Measurements from ENCODE around the gene MCM9. TPM values are rescaled to one million over a fixed set of nuclear protein-coding genes. Genes with fewer than 3 reads are reported as not detected.
A peak's percentile ranks its signal among the peaks of the same experiment; 100 is the strongest.

Gene MCM9
- total RNA-seq, 2 experiments from 2014 or later = 18.4 to 21.3 TPM

GRCh38 chr6:118923035-118923434, 11.9 kb downstream of the MCM9 start:
- H3K9me3 Mint-ChIP-seq = no peaks in the 10 kb centered on the region
- no peak overlapping the region for H3K4me3 Mint-ChIP-seq
- intact Hi-C loops (cut with micrococcal nuclease) = no loop called here
- ChIA-PET CTCF (interaction anchor here (1.1 kb wide), 1 partner anchor 11 kb away, joined by 4 read pairs; no protein-coding TSS in a partner anchor), POLR2A (interaction anchor here (1.3 to 1.9 kb wide), 2 partner anchors 11 to 76 kb away, joined by 3 to 5 read pairs; no protein-coding TSS in a partner anchor)
- DNase-seq (no peak), ATAC-seq (no peak)
- no peak for TF ChIP-seq CTCF (IDR thresholded peaks at IDR 0.05)
- H3K27me3 Mint-ChIP-seq = no peaks in the 10 kb centered on the region
- peaks cover 49% of the 10 kb centered on the region for H3K36me3 Mint-ChIP-seq (ENCODE audit: low read depth)
- no peak overlapping the region for H3K27ac Mint-ChIP-seq
- H3K4me1 Mint-ChIP-seq (ENCODE audit: low read depth) = peaks cover 8% of the 10 kb centered on the region

DNA sequence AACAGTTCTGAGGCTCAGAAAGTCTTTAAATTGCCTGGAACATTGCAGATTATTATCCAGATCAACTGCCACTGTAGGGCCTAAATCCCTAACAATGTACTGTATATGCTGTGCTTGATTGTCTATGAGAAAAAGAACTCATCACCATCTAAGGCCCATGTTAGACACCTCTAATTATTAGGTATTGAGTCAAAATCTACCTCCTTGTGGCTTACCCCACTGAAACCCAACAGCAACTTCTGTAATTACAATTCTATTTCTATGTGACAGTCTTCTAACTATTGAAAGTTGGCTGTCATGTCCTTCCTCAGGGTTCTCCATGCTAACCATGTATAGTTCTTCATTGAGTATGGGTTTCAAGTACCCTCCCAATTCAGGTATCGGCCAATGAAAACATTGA, 13.9 kb downstream of the MCM9 start:
- ChIA-PET POLR2A (interaction anchor here (0.9 kb wide), 1 partner anchor 17 kb away, joined by 3 read pairs; no protein-coding TSS in a partner anchor), CTCF (interaction anchor here (0.8 kb wide), 1 partner anchor 8 kb away, joined by 3 read pairs; no protein-coding TSS in a partner anchor)
- H3K4me3 Mint-ChIP-seq = no peak overlapping the region
- H3K4me1 Mint-ChIP-seq (ENCODE audit: low read depth) = peaks cover 4% of the 10 kb centered on the region
- no peaks in the 10 kb centered on the region for H3K9me3 Mint-ChIP-seq
- no peak for ATAC-seq
- no peak for DNase-seq
- no peak overlapping the region for H3K27ac Mint-ChIP-seq
- intact Hi-C loops (cut with micrococcal nuclease) = no loop called here
- no peak for TF ChIP-seq CTCF (IDR thresholded peaks at IDR 0.05)
- peaks cover 45% of the 10 kb centered on the region for H3K36me3 Mint-ChIP-seq (ENCODE audit: low read depth)
- H3K27me3 Mint-ChIP-seq = no peaks in the 10 kb centered on the region

GRCh38 chr6:118918329-118918725, 16.6 kb downstream of the MCM9 start:
- Mint-ChIP-seq H3K27ac (peak overlapping the region; percentile 4), H3K36me3 (ENCODE audit: low read depth) (peaks cover 47% of the 10 kb centered on the region), H3K9me3 (no peaks in the 10 kb centered on the region), H3K4me3 (no peak overlapping the region), H3K27me3 (no peaks in the 10 kb centered on the region), H3K4me1 (ENCODE audit: low read depth) (no peaks in the 10 kb centered on the region)
- DNase-seq (no peak), ATAC-seq (no peak)
- CTCF ChIA-PET = interaction anchor here (1.0 kb wide), 1 partner anchor 21 kb away, joined by 3 read pairs; no protein-coding TSS in a partner anchor
- intact Hi-C loops (cut with micrococcal nuclease) = no loop called here
- no peak for TF ChIP-seq CTCF (IDR thresholded peaks at IDR 0.05)
- POLR2A ChIA-PET = no interaction called here

GRCh38 chr6:118917546-118918328, 17.2 kb downstream of the MCM9 start:
- intact Hi-C loops (cut with micrococcal nuclease) = no loop called here
- Mint-ChIP-seq H3K27ac (peak overlapping the region; percentile 4), H3K4me1 (ENCODE audit: low read depth) (no peaks in the 10 kb centered on the region), H3K4me3 (no peak overlapping the region), H3K27me3 (no peaks in the 10 kb centered on the region), H3K36me3 (ENCODE audit: low read depth) (peaks cover 50% of the 10 kb centered on the region), H3K9me3 (no peaks in the 10 kb centered on the region)
- ChIA-PET CTCF (interaction anchor here (1.0 kb wide), 1 partner anchor 21 kb away, joined by 3 read pairs; no protein-coding TSS in a partner anchor), POLR2A (no interaction called here)
- TF ChIP-seq CTCF (IDR thresholded peaks at IDR 0.05) = no peak
- no peak for DNase-seq
- ATAC-seq = no peak

DNA sequence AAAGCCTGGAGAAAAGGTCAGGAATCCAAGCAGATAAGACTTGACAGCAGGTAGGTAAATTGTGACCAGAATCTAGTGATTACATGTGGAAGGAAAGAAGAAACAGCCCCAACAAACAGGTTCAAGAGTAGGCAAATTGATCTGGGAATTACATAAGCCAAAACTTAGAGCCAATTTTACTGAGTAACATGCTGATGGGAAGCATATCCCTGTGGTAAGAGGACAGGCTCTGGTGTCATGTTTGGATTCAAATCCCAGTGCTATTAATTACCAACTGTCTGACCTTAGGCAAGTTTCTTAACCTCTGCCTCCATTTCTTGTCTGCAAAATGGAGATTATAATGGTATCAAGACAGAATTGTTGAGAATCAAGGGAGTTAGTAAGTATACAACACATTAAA, 20.4 kb downstream of the MCM9 start:
- Mint-ChIP-seq H3K27ac (peak overlapping the region; percentile 41), H3K4me1 (ENCODE audit: low read depth) (peaks cover 3% of the 10 kb centered on the region), H3K9me3 (no peaks in the 10 kb centered on the region), H3K36me3 (ENCODE audit: low read depth) (peaks cover 45% of the 10 kb centered on the region), H3K4me3 (no peak overlapping the region), H3K27me3 (no peaks in the 10 kb centered on the region)
- CTCF ChIA-PET = interaction anchor here (0.8 kb wide), 1 partner anchor 18 kb away, joined by 3 read pairs; no protein-coding TSS in a partner anchor
- no peak for ATAC-seq
- TF ChIP-seq CTCF (IDR thresholded peaks at IDR 0.05) = no peak
- POLR2A ChIA-PET = no interaction called here
- intact Hi-C loops (cut with micrococcal nuclease) = no loop called here
- DNase-seq = no peak

Measured in activated CD8-positive, alpha-beta T cell treated with anti-CD3 and anti-CD28 coated beads for 36 hours (primary cell).